ENCODE measurements around the gene ACACB.

GRCh38 chr12:109274381-109274780 lies 158.0 kb downstream of the ACACB start:
- TF ChIP-seq CTCF (IDR thresholded peaks at IDR 0.05): no peak
- no peak for TF ChIP-seq POLR2A (IDR thresholded peaks at IDR 0.05)

Measured in tibial nerve (tissue), 3 donors.